Measurements from ENCODE around the gene HERC2. TPM values are rescaled to one million over a fixed set of nuclear protein-coding genes. Genes with fewer than 3 reads are reported as not detected.

The HERC2 gene
- total and polyA plus RNA-seq, 12 donors: 24.9 to 63.0 (median 52.1) TPM

DNA sequence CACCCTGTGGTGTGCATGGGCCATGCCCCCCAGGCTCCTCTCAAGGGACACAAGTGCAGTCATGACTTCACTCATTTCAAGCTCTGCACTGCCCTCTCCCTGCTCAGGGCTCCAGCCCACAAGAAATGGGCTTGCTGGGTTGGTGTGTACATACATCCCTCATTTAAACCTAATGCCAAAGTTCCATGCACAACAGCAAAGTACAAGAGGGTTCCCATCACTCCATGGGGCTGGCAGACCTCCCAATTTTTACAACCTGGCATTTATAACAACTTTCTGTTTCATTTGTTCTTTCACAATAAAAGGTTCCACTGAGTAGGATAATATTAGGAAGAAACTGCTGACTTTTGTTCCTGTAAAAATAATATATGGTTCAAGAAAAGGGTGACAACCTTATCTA is 54.3 kb downstream of the HERC2 start:
- TF ChIP-seq POLR2A (IDR thresholded peaks at IDR 0.05): no peak
- TF ChIP-seq, protein P1, sequence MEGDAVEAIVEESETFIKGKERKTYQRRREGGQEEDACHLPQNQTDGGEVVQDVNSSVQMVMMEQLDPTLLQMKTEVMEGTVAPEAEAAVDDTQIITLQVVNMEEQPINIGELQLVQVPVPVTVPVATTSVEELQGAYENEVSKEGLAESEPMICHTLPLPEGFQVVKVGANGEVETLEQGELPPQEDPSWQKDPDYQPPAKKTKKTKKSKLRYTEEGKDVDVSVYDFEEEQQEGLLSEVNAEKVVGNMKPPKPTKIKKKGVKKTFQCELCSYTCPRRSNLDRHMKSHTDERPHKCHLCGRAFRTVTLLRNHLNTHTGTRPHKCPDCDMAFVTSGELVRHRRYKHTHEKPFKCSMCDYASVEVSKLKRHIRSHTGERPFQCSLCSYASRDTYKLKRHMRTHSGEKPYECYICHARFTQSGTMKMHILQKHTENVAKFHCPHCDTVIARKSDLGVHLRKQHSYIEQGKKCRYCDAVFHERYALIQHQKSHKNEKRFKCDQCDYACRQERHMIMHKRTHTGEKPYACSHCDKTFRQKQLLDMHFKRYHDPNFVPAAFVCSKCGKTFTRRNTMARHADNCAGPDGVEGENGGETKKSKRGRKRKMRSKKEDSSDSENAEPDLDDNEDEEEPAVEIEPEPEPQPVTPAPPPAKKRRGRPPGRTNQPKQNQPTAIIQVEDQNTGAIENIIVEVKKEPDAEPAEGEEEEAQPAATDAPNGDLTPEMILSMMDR (IDR thresholded peaks at IDR 0.05): no peak
- DNase-seq: no peak
- intact Hi-C loops (cut with DNase I): no loop called here
- Histone ChIP-seq H3K9me3 (replicated peaks in 1 of 3) (no peaks in the 10 kb centered on the region), H3K27me3 (no peaks in the 10 kb centered on the region), H3K27ac (no peak overlapping the region), H3K4me1 (replicated peaks in 1 of 2) (no peaks in the 10 kb centered on the region), H3K36me3 (replicated peaks in 1 of 2) (peaks cover 0 to 70% of the 10 kb centered on the region in 2 donors), H3K4me3 (no peak overlapping the region)

DNA sequence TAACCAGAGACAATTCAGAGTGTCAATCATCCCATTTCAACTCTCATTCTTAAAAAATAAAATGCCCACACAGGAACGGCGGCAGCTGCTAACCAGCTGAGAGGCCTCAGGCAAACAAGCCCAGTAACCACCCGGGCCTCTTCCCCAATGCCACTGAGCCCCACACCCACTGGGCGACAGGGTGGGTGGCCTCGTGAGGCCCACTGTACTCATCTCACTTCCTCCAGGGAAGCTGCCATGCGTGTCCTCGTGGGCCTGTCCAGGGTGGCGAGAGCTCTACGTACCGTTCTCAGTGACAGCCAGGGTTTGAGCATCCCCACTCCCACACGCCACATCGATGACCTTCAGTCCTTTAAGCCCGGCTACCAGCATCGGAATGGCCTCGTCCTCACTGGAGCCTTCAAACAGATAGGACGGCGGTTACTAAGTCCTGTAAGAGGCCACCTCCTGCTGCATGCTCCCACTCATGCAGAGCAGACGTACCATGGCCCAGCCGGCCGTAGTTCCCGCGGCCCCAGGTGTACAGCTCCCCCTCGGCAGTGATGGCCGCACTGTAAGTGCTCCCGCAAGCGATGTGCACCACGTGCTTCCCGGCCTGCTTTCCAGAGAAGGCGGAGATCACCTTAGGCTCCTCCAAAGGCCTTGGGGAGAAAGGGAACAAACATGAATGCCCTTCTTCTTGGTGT is 56.5 kb downstream of the HERC2 start:
- H3K27ac ChIP-seq: no peak overlapping the region

DNA sequence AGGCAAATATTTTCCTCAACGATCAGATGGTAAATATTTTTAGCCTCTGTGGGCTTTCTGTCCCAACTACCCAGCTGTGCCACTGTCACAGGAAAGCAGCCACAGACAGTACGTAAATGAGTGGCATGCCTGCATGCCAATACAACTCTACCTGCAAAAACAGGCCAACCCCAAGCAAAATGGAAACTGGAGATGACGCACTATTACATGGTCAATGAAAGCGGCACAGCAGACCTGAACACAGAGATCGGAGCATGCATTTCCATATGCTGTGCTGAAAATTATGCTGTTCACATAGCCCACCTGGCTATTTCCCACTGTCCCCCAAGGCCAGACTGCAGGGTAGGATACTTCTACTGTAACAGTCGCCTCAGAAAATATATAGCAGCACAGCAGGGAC is 57.8 kb downstream of the HERC2 start:
- Histone ChIP-seq H3K4me1 (replicated peaks in 1 of 2) (no peaks in the 10 kb centered on the region), H3K9me3 (replicated peaks in 1 of 3) (no peaks in the 10 kb centered on the region), H3K4me3 (no peak overlapping the region), H3K27me3 (no peaks in the 10 kb centered on the region), H3K36me3 (replicated peaks in 1 of 2) (peaks cover 0 to 61% of the 10 kb centered on the region in 2 donors), H3K27ac (no peak overlapping the region)
- TF ChIP-seq POLR2A (IDR thresholded peaks at IDR 0.05): no peak
- TF ChIP-seq, protein P1 (IDR thresholded peaks at IDR 0.05): no peak
- 92 to 96% (median 93%) methylated on average over 6 of the region's 6 CpGs for WGBS, 4 donors
- intact Hi-C loops (cut with DNase I): no loop called here
- no peak for DNase-seq

More for the DNA sequence above, 56.5 kb downstream of the HERC2 start:
- no peaks in the 10 kb centered on the region for H3K27me3 ChIP-seq
- no peaks in the 10 kb centered on the region for H3K9me3 ChIP-seq (replicated peaks in 1 of 3)
- peaks cover 0 to 71% of the 10 kb centered on the region in 2 donors for H3K36me3 ChIP-seq (replicated peaks in 1 of 2)
- no peak for TF ChIP-seq POLR2A (IDR thresholded peaks at IDR 0.05)
- TF ChIP-seq, protein P1 (IDR thresholded peaks at IDR 0.05): no peak
- WGBS, 4 donors: 87 to 100% (median 89%) methylated on average over 6 to 29 of the region's 29 CpGs
- H3K4me3 ChIP-seq: no peak overlapping the region
- intact Hi-C loops (cut with DNase I): no loop called here
- DNase-seq: no peak
- no peaks in the 10 kb centered on the region for H3K4me1 ChIP-seq (replicated peaks in 1 of 2)

DNA sequence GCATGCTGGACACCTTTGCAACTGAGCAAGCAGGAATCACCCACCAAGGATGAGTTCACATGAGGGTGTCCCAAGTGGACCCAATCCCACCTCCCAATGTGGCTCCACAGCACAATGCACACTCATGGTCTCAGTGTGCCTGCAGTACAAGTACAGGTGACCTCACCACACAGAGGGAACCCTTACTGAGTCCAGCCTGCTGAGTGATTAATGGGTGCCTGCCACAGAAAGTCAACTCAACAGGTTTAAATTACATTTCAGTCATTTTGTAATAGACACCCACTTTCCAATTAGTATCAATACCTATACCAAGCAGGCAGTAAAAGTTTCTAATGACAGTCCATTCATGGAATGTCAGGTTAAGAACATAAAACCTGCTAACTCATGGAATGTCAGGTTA is 59.5 kb downstream of the HERC2 start:
- H3K4me3 ChIP-seq: no peak overlapping the region
- no peaks in the 10 kb centered on the region for H3K9me3 ChIP-seq (replicated peaks in 1 of 3)
- no peak for DNase-seq
- H3K4me1 ChIP-seq (replicated peaks in 1 of 2): no peaks in the 10 kb centered on the region
- no peaks in the 10 kb centered on the region for H3K27me3 ChIP-seq
- intact Hi-C loops (cut with DNase I): no loop called here
- TF ChIP-seq, protein P1 (IDR thresholded peaks at IDR 0.05): no peak
- no peak for TF ChIP-seq POLR2A (IDR thresholded peaks at IDR 0.05)
- H3K36me3 ChIP-seq (replicated peaks in 1 of 2): peaks cover 0 to 44% of the 10 kb centered on the region in 2 donors
- H3K27ac ChIP-seq: no peak overlapping the region
